Tongue (tissue), 2 donors: ENCODE data around the gene SARS2. TPM values are rescaled to one million over a fixed set of nuclear protein-coding genes. Genes with fewer than 3 reads are reported as not detected.

ENCODE experiments used
- DNase-seq: peaks from one replicate; pipeline ENCODE4 v3.0.0-alpha.2; 2015
- total RNA-seq: library from RNA; depleted of rRNA; stranded (reverse); fragments of >200 nt; gene quantifications from one replicate; pipeline ENCODE4 v1.2.3, GENCODE V29; 2014

SARS2 gene
- total RNA-seq, 1 donor from 2014 or later, result 11.3 TPM

DNA sequence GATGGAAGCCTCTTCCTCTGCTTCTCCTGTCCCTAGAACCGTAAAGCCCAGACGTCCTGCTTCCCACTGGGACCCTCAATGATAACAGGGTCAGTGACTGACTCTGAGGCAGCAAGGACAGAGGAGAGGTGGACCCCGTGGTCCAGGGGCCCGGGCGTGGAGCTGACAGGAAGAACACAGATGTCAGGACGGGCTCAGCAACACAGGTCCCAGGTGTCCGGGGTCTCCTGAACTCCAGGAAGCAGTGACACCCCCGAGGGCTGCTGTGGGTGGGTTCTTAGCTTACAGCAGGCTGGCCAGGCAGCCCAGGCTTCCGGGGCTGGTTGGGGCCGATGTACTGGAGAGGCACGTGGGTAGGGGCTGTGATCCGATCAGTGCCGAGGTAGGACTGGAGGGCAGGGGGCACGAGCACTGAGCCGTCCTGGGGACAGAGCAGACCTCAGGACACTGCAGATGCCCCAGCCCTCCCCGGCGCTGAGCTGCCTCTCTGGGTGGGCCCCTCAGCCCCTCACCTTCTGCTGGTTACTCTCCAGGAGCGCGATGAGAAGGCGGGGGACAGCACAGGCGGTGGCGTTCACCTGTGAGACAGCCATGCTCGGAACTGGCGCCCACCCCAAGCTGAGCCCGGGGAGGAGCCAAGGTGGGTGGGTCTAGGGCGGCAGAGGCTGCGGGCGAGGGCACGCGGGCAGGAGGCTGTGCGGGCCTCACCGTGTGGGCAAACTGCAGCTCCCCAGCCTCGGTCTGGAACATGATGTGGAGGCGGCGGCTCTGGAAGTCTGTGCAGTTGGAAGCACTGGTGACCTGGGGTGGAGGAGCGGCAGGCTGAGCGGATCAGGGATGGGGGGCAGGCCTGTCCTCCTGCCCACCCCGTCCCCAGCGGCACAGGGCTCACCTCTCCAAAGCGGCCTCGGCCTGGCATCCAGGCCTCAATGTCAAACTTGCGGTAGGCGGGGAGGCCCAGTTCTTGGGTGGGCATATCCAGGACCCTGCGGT lies 14.9 kb downstream of the SARS2 start:
- no peak for DNase-seq

- no peak for DNase-seq
Measured at GRCh38 chr19:38913958-38914357, 16.6 kb downstream of the SARS2 start.

DNA sequence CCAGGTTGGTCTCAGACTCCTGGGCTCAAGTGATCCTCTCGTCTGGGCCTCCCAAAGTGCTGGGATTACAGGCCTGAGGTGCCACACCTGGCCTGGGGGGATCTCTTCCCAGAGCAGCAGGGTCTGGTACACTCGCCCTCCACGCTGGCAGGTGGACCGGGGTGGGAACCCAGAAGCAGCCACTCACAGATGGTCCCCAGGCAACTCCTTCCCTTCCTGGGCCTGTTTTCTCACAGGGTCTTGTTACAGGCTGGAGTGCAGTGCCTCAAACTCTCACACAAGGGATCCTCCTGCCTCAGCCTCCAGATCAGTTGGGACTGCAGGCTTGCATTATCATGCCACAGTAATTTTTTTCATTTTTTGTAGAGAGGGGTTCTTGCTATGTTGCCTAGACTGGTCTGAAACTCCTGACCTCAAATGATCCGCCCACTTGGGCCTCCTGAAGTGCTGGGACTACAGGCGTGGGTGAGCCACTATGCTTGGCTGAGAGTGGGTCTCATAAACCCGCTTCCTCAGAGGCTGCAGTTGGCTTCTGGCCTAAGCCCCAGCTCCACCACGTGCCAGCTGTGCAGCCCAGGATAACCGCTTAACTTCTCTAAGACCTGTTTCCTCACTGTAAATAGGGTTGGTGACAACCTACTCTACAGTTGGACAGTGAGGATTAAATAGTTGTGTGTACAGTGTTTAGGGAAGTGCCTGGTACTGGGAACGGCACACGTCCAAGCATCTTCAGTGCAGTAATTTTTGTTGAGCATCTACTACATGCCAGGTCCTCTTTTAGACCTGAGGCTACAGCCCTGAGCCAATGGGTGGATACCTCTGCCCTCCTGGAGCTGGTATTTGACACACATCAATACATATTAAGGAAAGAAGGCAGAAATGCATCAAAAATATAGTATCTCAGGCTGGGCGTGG lies 17.7 kb downstream of the SARS2 start:
- DNase-seq, result no peak

DNA sequence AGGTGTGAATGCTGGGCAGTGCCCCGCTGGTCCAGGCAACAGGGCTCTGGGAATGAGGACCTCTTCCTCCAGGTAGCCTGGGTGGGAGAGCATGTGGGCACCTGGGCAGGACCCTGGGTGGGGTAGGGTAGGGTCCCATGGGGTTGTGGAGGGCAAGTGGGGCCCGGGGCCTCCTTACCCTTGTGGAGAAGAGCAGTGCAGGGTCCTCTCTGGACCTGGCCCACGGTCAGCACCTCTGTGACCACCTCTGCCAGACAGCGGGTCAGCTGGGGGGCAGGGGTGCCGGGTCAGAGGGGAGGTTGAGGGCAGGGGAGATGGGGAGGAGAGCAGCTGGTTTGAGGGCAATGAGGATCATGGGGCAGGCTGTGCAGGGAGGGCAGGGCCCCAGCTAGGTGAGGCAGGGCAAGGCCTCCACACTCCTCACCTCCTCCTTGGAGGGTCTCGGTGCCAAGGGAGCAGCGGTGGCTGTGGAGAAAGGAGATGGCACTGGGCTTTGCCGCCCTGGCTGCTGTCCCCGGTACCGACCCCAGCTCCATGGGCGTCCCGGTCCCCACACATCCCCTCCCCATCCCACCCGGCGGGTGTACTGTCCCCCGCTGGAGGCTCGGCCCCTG lies 19.1 kb downstream of the SARS2 start:
- DNase-seq, result no peak

DNA sequence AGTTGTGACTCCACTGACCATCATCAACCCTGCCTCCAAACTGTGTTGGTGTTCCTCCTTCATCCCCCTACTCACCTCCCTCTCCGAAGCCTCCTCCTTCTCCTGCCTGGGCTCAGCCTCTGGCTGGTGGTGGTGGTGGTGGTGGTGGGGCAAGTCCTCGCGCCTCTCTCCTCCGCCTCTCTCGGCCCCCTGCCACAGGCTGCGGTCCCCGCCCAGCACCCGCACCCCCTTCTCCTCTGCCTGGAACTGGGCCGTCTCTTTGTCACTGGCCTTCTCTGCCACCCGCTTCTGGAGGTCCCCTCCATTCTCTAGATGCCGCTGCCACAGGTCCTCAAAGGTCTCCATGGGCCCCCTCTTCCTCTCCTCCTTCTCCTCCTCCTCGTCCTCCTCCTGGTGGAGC lies 20.1 kb downstream of the SARS2 start:
- no peak for DNase-seq

- DNase-seq, result no peak
Measured at GRCh38 chr19:38908911-38909310, 21.7 kb downstream of the SARS2 start.

- DNase-seq, result no peak
Measured at GRCh38 chr19:38907670-38908069, 22.9 kb downstream of the SARS2 start.

DNA sequence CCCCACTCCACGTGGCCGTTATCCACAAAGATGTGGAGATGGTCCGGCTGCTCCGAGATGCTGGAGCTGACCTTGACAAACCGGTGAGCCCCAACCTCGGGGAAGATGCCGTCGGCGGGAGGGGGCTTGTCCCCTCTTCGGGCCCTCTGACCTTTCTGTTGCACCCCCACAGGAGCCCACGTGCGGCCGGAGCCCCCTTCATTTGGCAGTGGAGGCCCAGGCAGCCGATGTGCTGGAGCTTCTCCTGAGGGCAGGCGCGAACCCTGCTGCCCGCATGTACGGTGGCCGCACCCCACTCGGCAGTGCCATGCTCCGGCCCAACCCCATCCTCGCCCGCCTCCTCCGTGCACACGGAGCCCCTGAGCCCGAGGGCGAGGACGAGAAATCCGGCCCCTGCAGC lies 23.3 kb downstream of the SARS2 start:
- no peak for DNase-seq

- DNase-seq, result no peak
Measured at GRCh38 chr19:38905620-38906019, 24.9 kb downstream of the SARS2 start.

DNA sequence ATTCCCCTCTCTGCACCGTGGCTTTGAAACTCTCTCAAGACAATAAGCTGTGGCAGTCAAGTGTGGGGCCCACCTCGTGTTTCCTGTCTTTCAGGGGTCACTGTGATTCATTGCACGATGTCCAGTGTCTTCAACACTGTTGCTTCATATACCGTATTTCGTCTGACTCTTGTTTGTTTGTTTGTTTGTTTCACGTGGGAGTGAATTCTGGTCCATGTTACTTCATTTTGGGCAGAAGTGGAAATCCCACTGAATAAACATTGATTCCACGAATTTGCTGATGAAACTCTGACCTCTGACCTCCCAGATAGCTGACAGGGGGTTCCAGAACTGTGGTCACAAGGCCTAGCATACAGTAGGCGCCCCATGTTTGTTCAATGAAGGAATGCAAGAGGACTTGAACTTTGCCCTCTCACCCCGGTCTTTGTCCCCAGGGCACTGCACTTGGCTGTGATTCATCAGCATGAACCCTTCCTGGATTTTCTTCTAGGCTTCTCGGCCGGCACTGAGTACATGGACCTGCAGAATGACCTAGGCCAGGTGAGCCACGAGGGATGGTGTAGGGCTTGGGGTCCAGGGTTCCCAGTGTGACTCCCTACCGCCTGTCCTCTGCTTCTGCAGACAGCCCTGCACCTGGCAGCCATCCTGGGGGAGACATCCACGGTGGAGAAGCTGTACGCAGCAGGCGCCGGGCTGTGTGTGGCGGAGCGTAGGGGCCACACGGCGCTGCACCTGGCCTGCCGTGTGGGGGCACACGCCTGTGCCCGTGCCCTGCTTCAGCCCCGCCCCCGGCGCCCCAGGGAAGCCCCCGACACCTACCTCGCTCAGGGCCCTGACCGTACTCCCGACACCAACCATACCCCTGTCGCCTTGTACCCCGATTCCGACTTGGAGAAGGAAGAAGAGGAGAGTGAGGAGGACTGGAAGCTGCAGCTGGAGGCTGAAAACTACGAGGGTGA lies 25.7 kb downstream of the SARS2 start:
- no peak for DNase-seq

DNA sequence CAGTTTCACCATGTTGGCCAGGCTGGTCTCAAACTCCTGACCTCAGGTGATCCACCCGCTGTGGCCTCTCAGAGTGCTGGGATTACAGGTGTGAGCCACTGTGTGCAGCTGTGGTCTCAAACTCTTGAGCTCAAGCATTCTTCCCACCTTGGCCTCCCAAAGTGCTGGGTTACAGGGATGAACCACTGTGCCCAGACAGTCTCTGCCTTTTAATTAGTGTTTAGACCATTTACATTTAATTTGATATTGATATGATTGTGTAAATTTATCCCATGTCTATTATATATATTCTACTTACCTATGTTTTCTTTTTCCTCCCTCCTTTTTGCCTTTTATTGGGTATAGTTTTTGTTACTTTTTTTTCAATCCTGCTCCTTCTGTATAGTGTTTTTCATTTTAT lies 28.9 kb downstream of the SARS2 start:
- no peak for DNase-seq

DNA sequence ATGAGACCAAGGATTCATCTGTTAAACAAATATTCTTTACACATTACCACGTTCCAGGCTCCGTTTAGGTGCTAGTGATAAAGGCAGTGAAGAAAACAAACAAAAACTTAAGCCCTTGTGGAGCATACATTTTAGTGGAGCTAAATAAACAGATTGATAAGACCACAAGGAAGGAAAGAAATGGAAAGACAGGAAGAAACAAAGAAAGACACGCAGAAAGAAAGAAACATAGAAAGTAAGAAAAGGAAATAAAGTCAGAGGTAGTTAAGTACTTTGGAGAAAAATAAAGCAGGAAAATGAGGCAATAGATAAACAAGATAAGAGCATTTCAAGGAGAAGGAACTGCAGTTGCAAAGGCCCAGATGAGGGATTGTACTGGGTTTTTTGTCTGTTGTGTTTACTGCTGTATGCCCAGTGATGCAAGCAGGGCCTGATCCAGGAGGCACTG lies 29.8 kb downstream of the SARS2 start:
- no peak for DNase-seq

- no peak for DNase-seq
Measured at GRCh38 chr19:38900202-38900629, 30.3 kb downstream of the SARS2 start.

DNA sequence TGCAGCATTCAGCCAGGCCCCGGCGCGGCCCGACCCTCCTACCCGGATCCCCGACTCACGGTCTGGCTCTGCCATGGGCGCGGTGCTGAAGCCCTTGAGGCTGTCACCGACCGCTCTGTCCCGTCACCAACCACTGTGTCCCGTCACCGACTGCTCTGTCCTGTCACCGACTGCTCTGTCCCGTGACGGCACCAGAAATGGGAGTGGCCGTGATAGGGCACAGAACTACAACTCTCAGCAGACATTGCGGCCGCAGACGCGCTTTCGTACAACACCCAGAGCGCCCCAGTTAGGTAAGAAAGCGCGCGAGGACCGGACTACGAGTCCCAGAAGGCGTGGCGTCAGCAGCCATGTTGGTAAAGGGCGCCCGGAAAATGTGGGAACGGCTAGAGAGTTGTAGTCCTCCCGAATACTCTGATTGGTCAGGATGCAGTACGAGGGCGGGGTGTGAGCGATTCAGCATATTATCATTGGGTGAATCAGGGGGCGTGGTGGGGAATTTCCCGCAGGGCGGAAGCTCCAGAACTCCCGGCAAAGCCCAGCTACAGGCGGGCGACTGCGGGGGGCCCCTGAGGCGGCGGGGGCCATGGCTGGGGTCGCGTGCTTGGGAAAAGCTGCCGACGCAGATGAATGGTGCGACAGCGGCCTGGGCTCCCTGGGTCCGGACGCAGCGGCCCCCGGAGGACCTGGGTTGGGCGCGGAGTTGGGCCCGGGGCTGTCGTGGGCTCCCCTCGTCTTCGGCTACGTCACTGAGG lies 30.9 kb downstream of the SARS2 start, which contains the start of the genes NFKBIB and SIRT2:
NFKBIB (plus strand) TSS at position 523 of the 755 bp plus-strand sequence; CDS start at position 587, 64 bp downstream.
SIRT2 (minus strand) TSS at position 172 of the 755 bp plus-strand sequence; CDS start at position 75, 97 bp downstream.
- DNase-seq, result peak; percentile 100

DNA sequence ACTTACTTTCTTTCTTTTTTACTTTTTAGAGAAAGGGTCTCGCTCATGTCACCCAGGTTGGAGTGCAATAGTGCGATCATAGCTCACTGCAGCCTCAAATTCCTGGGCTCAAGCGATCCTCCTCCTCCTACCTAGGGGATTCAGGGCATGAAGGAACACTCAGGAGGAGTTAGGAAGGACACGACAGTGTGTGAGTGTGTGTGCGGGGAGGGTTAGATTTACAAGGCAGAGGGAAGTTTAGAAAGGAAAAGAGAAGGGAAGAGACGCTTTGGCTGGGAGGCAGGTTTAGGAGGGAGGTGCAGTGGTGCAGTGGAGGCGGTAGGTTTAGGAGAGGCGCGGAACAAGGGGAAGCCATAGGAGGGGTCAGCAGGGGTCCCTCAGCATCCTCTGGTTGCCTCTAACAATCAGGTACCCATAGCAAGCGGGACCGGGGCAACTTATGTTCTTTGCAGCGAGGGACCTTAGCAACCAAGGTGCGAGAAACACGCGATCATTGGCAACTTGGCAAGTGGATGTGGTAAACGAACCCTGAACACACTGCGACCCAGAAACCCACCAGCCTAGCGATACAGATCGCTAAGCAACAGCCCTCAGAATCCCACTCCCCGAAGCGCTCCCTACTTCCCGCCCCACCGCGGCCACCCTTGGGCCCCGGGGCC lies 31.6 kb downstream of the SARS2 start:
- DNase-seq, result no peak

GRCh38 chr19:38894968-38895367 lies 35.6 kb downstream of the SARS2 start:
- no peak for DNase-seq

DNA sequence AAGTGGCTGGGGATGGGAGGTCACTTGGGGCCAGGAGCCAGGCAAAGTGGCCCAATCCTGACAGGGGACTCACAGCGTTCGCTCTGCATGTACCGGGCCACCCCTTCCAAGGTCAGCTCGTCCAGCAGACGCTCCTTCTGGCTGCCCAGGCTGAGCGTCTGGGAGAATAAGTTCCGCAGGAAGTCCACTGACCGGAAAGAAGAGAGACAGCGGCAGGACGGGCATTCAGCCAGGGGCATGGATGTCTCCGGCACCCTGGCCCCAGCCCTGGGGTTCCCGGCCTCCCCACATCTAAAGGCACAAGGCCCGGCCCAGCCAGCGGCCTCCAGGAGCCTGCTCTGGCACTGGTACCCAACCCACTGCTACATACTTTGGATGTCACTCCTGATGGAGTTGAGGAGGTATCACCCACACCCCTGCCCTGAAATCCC lies 37.2 kb downstream of the SARS2 start:
- no peak for DNase-seq

DNA sequence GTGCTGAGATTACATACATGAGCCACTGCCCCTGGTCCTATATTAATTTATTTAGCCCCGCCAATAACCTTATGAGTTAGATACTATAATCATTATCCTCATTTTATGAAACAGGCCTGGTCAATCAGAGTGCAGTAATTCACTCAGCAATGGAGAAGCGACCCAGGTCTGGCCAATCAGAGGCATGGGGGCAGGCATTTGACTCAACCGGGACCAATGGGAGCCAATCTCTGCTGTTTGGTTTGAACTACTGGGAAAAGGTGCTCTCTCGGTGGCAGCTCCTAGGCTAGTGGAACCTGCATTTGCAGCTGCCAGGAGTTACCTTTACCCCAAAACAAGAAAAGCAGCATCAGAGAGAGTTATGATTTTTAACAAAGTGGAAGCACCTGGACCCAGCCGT lies 37.7 kb downstream of the SARS2 start:
- DNase-seq, result no peak

DNA sequence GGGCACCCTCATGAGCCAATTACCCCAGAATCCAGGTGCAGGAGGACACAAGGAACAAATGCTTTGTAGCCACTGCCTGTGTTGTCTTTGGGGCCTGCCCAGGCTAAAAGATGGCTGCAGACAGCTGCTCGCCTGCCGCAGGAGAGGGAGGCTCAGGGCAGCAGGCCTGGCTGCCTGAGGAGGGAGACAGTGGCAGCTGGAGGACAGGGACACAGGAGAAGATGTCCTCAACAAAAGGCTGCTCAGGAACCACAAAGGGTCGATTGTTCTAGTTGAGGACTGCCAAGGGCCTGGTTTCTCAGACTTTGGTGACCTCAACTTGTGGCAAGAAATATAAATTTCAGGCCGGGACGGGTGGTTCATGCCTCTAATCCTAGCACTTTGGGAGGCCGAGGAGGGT lies 38.8 kb downstream of the SARS2 start:
- DNase-seq, result peak; percentile 76

DNA sequence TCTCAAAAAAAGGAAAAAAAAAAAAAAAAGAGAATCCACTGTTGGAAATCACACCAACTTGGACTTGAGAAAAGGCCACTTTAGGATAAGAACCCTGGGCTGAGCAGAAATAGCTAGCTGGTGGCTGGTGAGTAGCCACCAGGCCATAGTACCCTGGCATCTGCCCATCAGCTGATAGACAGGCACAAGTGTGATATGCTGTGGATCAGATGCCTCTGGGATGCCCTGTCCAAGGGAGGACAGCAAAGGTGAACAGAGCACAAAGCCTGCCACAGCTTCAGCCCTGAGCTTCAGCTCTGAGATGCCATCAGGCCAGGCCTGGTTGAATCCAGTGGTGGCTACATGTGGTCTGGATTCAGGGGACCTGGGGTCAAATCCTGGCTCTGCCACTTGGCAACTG lies 39.9 kb downstream of the SARS2 start:
- peak; percentile 66 for DNase-seq
